GM12891 (cell line): ENCODE results near the gene RNU2-1.
"Not testable (repeated sequence)": the region's sequence is repeated elsewhere in the genome, so short reads cannot be mapped to it uniquely, and the experiment has no call there.

ENCODE experiments used
- POLR2A ChIP-seq: IDR thresholded peaks from 2 replicates; pipeline ENCODE4 v1.6.1; 2011; ENCODE audit warnings: low read depth, low read length, control low read depth
- POLR2AphosphoS5 ChIP-seq: IDR thresholded peaks from 2 replicates; pipeline ENCODE4 v1.6.1; 2011; ENCODE audit warnings: low read depth, low read length, control low read depth
- SPI1 ChIP-seq: IDR thresholded peaks from 2 replicates; pipeline ENCODE4 v1.6.1; 2011; ENCODE audit warnings: low read depth, low read length, control low read depth
- TAF1 ChIP-seq: IDR thresholded peaks from 2 replicates; pipeline ENCODE4 v1.6.1; 2011; ENCODE audit warnings: low read depth, low read length, control low read depth

GRCh38 chr17:43233263-43233662 lies 514 bp downstream of the RNU2-1 start:
- TF ChIP-seq POLR2A, POLR2AphosphoS5, SPI1, TAF1: not testable (repeated sequence)
